ENCODE measurements around the gene GAS2L3.
A peak's percentile ranks its signal among the peaks of the same experiment; 100 is the strongest.

Gene GAS2L3

DNA sequence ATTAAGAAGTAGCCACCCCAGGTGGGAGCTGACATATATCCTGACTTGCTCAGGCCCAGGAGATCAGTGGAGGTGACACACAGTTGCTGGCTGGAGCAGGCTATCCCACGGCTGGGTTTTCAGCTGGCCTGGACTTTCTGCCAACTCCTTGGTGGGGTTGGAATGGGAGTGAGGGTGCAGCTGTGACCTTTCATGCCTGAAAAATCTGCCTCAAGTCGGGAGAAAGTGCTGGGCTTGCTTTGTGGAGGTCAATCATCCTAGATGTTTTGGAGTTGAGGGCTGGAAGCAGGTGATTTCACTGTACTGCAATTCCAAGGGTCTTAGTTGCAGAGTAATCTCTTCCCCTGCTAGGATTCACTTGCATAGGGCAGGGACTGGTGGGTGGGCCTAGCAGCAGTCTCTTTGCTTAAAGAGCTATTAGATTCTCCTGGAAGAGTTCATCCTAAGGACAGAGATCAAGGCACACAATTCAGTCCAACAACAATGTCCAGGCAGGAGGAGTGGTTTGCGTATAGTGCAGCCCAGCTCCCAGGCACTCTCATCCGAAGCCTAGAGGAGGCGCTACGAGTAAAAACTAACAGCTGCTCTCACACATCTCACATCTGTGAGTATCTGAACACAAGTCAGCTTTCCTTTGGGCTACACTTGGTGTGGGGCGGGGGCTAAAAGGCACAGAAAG lies 98.1 kb downstream of the GAS2L3 start:
- no peak overlapping the region for H3K9ac ChIP-seq
- no peak overlapping the region for H3K4me2 ChIP-seq (ENCODE audit: low read length)
- no peaks in the 10 kb centered on the region for H3K4me1 ChIP-seq
- no peak overlapping the region for H2AFZ ChIP-seq
- no peak overlapping the region for H3K4me3 ChIP-seq (ENCODE audit: low read depth, low read length)
- TF ChIP-seq, protein P1, sequence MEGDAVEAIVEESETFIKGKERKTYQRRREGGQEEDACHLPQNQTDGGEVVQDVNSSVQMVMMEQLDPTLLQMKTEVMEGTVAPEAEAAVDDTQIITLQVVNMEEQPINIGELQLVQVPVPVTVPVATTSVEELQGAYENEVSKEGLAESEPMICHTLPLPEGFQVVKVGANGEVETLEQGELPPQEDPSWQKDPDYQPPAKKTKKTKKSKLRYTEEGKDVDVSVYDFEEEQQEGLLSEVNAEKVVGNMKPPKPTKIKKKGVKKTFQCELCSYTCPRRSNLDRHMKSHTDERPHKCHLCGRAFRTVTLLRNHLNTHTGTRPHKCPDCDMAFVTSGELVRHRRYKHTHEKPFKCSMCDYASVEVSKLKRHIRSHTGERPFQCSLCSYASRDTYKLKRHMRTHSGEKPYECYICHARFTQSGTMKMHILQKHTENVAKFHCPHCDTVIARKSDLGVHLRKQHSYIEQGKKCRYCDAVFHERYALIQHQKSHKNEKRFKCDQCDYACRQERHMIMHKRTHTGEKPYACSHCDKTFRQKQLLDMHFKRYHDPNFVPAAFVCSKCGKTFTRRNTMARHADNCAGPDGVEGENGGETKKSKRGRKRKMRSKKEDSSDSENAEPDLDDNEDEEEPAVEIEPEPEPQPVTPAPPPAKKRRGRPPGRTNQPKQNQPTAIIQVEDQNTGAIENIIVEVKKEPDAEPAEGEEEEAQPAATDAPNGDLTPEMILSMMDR (IDR thresholded peaks at IDR 0.05) = no peak
- no peak overlapping the region for H3K27ac ChIP-seq
- no peaks in the 10 kb centered on the region for H3K9me3 ChIP-seq (ENCODE audit: control insufficient read depth, low read length)
- no peaks in the 10 kb centered on the region for H3K36me3 ChIP-seq (ENCODE audit: control insufficient read depth, insufficient read depth, low read length)
- H3K79me2 ChIP-seq = no peaks in the 10 kb centered on the region
- H3K27me3 ChIP-seq (ENCODE audit: control insufficient read depth, insufficient read depth, low read length) = peaks cover 4% of the 10 kb centered on the region

DNA sequence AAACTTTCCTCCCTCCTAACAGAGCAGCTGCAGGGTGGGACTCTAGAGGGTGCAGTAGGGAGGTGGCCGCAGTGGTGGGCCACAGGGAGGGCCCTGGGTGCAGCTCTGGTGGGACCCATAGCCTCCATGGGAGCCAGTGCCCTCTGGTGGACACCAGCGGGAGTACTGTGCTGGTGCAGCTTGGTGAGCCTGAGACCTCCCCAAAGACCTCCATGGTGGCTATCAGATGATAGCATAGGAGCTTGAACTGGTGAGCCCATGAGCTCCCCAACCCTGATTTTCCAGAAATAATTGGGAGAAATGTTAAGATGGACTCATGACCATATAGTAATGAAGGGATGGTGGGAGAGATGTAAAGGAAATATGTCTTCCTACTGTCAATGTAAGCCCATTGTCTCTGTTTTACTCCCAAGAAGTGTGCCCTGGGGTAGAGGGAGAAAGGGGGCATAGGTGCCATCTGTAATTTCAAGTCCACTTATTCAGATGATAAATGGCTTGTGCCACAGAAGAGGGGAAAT lies 98.7 kb downstream of the GAS2L3 start:
- Histone ChIP-seq H3K4me1 (no peaks in the 10 kb centered on the region), H3K4me2 (ENCODE audit: low read length) (no peak overlapping the region), H3K4me3 (ENCODE audit: low read depth, low read length) (no peak overlapping the region), H3K27ac (no peak overlapping the region), H3K9ac (no peak overlapping the region), H3K9me3 (ENCODE audit: control insufficient read depth, low read length) (no peaks in the 10 kb centered on the region), H3K36me3 (ENCODE audit: control insufficient read depth, insufficient read depth, low read length) (no peaks in the 10 kb centered on the region), H3K79me2 (no peaks in the 10 kb centered on the region), H3K27me3 (ENCODE audit: control insufficient read depth, insufficient read depth, low read length) (peaks cover 4% of the 10 kb centered on the region), H2AFZ (no peak overlapping the region)
- TF ChIP-seq, protein P1 (IDR thresholded peaks at IDR 0.05) = peak; percentile 15

DNA sequence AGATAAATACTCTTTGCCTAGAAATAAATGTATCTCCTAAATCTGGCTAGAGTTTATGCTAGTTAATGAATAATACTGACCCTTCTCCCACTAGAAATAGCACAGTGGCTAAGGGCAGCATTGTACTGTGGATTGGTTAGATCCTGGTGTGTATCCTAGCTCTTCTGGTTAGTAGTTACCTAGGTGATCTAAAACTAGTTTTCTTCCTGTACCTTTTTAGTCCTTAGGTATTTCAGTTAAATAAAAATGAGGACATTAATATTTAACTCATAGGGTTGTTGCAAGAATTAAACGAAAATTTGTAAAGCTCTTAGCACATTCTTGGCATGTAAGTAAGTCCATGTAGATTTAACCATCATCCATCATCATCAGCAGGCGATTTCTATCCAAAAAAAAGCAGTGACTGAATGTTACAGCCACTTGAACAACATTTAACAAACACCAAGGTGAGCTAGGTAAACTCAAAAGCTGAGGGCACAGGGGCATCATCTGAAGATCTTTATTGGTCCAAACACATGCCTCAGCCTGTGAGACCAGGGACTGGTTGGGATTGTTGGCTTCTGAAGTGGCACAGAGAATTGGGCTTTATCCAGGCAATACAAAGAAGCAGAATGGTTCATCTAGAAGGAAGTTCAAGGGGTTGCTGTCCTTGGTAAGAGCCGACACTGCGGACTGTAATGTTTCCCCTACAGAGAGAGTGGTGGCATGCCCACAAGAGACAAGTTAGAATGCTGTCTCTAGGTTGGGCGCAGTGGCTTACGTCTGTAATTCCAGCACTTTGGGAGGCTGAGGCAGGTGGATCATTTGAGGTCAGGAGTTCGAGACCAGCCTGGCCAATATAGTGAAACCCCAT lies 100.8 kb downstream of the GAS2L3 start:
- H3K4me2 ChIP-seq (ENCODE audit: low read length) = no peak overlapping the region
- no peaks in the 10 kb centered on the region for H3K79me2 ChIP-seq
- H3K36me3 ChIP-seq (ENCODE audit: control insufficient read depth, insufficient read depth, low read length) = no peaks in the 10 kb centered on the region
- H3K9me3 ChIP-seq (ENCODE audit: control insufficient read depth, low read length) = no peaks in the 10 kb centered on the region
- no peak overlapping the region for H3K4me3 ChIP-seq (ENCODE audit: low read depth, low read length)
- peaks cover 4% of the 10 kb centered on the region for H3K27me3 ChIP-seq (ENCODE audit: control insufficient read depth, insufficient read depth, low read length)
- no peak overlapping the region for H3K9ac ChIP-seq
- H3K4me1 ChIP-seq = no peaks in the 10 kb centered on the region
- H3K27ac ChIP-seq = no peak overlapping the region
- TF ChIP-seq, protein P1 (IDR thresholded peaks at IDR 0.05) = no peak
- no peak overlapping the region for H2AFZ ChIP-seq
